Left lobe of liver (tissue), 2 donors: Measurements from ENCODE around the gene MAGEH1. TPM values are rescaled to one million over a fixed set of nuclear protein-coding genes. Genes with fewer than 3 reads are reported as not detected.
A peak's percentile ranks its signal among the peaks of the same experiment; 100 is the strongest.
"Not testable (repeated sequence)": the region's sequence is repeated elsewhere in the genome, so short reads cannot be mapped to it uniquely, and the experiment has no call there.

ENCODE experiments used
- ATAC-seq: fragments of 200-7000 bp; cut with Tn5 transposase; one replicate; pipeline ENCODE4 v1.9.1; 2020; ENCODE audit warnings: mild to moderate bottlenecking, moderate library complexity
- DNase-seq: peaks from one replicate; pipeline ENCODE4 v3.0.0-alpha.2; 2020; ENCODE audit warnings: low spot score
- total RNA-seq: library from RNA; stranded (reverse); gene quantifications from one replicate; pipeline ENCODE4 v1.2.1, GENCODE V29; 2021
- donor health status: DM: no; HTN: no; CAD: no; lungs with moderate emphysema.
- donor health status: DM: no; HTN: yes; CAD: no.

Gene MAGEH1, protein sequence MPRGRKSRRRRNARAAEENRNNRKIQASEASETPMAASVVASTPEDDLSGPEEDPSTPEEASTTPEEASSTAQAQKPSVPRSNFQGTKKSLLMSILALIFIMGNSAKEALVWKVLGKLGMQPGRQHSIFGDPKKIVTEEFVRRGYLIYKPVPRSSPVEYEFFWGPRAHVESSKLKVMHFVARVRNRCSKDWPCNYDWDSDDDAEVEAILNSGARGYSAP
- total RNA-seq: 7.0 TPM

GRCh38 chrX:55451990-55452832 is at the start of gene MAGEH1:
MAGEH1 (plus strand) TSS chrX:55452127; CDS start chrX:55452375, 248 bp downstream.
- DNase-seq (peak; percentile 78), ATAC-seq (peak; percentile 97)

GRCh38 chrX:55427079-55427478 is 24.8 kb upstream of the MAGEH1 start:
- ATAC-seq, DNase-seq: not testable (repeated sequence)

DNA sequence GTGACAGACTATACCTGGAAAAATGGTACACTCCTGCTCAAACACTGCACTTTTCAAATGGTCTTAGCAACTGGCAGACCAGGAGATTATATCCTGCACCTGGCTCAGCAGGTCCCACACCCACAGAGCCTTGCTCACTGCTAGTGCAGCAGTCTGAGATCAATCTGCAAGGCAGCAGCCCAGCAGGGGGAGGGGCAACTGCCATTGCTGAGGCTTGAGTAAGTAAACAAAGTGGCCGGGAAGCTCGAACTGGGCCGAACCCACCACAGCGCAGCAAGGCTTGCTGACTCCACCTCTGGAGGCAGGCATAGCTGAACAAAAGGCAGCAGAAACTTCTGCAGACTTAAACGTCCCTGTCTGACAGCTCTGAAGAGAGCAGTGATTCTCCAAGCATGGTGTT is 8.5 kb upstream of the MAGEH1 start:
- DNase-seq, ATAC-seq: not testable (repeated sequence)

GRCh38 chrX:55450259-55450658 is 1.7 kb upstream of the MAGEH1 start:
- DNase-seq (peak; percentile 41), ATAC-seq (peak; percentile 76)

DNA sequence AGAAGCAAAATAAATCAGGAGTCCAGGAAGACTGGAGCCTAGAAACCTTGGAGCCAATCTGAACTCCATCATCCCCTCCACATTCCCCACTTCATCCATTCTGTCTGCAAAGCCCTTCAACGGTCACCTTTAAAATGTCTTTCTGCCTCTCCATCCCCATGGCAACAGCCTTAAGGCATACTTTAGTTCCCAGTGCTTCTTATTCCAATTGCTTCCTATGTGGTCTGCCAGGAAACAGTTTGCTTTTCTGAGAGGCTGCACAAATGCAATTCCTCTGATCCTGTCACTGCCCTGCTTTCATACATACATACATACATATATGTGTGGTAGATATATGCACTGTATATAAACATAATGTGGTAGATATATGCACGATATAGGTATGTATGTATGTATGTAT is 786 bp upstream of the MAGEH1 start:
- ATAC-seq: no peak

GRCh38 chrX:55451626-55451989 is 319 bp upstream of the MAGEH1 start:
- ATAC-seq (peak; percentile 55), DNase-seq (no peak)

More for the DNA sequence above, 786 bp upstream of the MAGEH1 start:
- DNase-seq: no peak

DNA sequence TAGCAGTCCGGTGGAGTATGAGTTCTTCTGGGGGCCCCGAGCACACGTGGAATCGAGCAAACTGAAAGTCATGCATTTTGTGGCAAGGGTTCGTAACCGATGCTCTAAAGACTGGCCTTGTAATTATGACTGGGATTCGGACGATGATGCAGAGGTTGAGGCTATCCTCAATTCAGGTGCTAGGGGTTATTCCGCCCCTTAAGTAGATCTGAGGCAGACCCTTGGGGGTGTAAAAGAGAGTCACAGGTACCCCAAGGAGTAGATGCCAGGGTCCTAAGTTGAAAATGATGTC is 852 bp downstream of the MAGEH1 start:
- DNase-seq (no peak), ATAC-seq (no peak)

DNA sequence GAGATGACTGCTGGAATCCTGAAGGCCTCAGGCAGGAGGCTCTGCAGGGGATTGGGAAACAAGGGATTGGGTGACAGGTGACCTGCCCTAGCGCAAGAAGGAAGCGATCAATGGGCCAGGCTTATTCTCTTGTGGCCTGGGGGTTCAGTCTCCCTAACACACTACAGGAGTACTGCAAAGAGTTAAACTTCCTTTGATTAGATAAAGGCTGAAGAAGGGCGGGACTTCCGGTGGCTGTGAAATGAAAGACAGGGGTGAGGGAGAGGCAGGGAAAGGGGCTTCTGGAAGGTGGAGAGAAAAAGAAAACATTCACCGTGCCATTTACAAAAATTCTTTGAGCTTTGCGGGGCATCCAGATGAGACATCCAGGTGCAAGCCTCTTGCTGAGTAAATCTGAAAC is 3.8 kb downstream of the MAGEH1 start:
- not testable (repeated sequence) for ATAC-seq, DNase-seq

DNA sequence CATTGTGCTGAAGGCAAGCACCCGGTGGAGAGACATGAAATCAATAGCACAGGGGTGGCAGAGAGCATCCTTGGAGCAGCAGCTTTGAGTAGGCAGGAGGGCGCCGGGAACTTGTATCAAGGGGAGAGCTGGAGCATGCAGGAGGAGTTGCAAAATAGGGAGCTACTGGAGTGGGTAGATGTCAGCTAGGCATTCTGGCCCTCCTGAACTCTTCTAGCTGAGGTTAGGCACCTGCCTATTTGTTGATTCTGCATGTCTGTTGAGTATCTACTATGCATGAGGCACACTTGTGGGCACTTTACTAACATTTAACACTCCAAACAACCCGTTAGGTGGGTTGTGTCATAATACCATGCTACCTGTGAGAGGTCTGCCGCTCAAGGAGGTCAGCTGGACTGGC is 7.5 kb downstream of the MAGEH1 start:
- not testable (repeated sequence) for ATAC-seq, DNase-seq

GRCh38 chrX:55459926-55460325 is 8.0 kb downstream of the MAGEH1 start:
- not testable (repeated sequence) for ATAC-seq

DNA sequence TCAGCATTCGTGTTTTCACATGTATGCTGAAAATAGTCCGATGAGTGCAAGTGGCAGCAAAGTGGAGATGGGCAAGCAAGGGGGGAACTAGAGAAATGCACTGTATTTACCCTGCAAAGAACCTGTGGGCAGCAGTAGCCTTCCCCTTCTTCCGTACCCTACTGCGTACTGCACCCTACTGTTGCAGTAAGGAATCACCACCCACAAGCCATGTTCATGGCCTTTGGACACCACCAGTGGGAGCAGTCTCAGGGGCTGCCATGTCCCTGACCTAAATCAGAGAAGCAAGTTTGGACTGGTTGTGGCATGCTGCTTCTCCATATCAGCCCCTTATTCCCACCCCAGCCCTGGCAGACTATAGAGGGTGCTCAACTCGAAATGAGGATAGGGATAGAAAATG is 12.1 kb downstream of the MAGEH1 start:
- not testable (repeated sequence) for ATAC-seq

More at GRCh38 chrX:55459926-55460325, 8.0 kb downstream of the MAGEH1 start:
- not testable (repeated sequence) for DNase-seq

GRCh38 chrX:55465108-55465507 is 13.2 kb downstream of the MAGEH1 start:
- not testable (repeated sequence) for ATAC-seq, DNase-seq

More for the DNA sequence above, 12.1 kb downstream of the MAGEH1 start:
- DNase-seq: not testable (repeated sequence)

DNA sequence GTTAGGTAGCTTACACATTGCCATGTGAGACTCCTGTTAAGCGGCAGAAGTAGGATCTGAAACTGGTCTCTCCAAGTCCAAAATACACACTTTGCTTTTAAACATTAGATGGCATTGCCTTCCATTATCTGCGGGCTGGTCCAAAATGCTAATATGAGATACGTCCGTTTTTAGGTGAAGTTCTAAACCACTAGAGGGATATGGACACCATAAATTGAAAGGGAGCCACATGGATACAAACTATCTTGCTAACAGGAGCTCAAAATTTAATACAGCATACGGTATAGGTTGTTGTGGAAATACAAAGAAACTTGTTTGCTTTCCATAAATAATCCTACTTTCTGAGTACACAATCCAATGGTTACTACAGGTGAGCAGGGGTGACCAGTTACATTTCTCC is 13.9 kb downstream of the MAGEH1 start:
- peak; percentile 55 for ATAC-seq

GRCh38 chrX:55479956-55480355 is 28.0 kb downstream of the MAGEH1 start:
- DNase-seq, ATAC-seq: not testable (repeated sequence)

More for the DNA sequence above, 13.9 kb downstream of the MAGEH1 start:
- not testable (repeated sequence) for DNase-seq

GRCh38 chrX:55480390-55481062 is 28.6 kb downstream of the MAGEH1 start:
- ATAC-seq: no peak

DNA sequence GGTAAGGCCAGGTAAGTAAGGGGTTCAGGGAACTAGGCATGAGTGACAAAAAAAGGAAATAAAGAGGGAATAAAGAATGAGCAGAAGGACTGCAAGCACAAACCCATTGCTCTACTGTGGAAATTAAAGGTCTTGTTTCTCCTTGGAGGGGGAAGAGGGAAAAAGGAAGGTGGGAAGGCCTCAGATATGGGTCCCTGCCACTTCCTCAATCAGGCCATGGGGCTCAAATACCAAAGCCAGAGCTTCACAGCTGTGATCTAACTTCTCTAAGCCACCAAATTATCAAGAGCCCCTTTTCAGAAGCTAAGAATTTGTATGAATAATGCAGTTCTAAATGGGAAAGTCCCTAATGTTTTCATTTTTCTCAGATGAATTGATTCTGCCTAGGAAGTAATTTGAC is 33.0 kb downstream of the MAGEH1 start:
- DNase-seq (no peak), ATAC-seq (no peak)

More at GRCh38 chrX:55480390-55481062, 28.6 kb downstream of the MAGEH1 start:
- DNase-seq: no peak

DNA sequence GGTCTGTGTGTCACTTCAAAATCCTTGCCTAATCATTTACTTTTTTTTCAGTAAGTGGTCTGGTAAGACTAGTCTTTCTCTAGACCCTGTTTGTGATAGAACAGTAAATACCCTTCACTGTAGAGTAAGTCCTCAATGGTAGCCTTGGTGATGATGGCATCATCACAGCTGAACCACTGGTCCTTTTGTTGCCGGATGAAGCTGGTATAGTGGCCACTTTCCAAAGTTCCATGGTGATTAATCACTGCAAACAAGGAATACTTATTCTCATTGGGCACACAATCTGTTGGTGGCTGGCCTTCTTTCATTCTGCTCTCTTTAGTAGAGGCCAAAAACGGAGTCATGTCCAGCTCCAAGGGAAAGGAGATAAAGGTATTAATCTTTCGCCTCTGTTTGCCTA is 34.8 kb downstream of the MAGEH1 start:
- DNase-seq (no peak), ATAC-seq (no peak)

DNA sequence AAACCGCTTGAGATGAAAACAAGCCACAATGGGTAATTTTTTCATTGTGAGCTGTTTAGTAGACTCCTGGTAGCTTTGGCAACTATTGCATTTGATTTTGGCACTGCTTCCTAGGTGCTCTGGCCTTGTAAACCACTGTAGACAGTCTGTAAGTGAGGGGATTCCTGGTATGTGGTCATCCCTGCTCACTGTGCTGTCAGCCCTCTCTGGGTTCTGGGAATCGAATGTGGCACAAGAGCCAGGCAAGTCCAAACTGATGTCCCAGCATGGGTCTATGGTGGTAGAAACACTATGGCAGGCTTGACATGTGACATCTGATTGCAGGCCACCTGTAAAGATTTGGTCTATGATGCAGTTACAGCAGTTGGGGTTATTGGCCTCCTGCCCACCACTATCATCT is 35.2 kb downstream of the MAGEH1 start:
- DNase-seq: no peak
- ATAC-seq: no peak

DNA sequence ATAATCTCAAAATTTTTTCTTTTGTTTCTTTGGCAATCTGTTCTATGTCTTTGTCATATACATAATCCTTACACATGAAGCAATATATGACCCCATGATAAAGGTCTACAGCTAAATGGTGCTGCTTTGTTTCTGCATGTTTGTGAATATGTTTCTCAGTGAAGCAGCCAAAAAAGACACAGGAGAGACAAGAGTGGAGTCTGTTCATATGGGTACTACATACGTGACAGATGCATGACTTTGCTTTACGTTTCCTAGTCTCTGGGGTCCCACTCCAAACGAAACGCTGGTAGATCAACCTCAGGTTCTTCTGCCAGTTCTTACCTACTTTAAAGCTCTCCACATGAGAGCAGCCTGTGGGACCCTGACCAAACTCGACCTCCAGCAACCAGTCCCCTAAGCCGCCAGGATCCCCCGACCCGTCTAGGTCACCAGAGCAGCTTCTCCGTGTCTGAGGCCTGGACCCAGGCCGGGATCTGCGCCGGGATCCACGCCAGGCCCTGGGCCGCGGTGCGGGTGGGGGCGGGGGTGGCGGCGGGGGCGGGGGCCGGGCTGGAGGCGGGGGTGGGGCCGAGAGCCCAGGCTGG is 36.2 kb downstream of the MAGEH1 start:
- peak; percentile 57 for DNase-seq
- peak; percentile 78 for ATAC-seq

GRCh38 chrX:55488593-55489313 is 36.8 kb downstream of the MAGEH1 start:
- DNase-seq: peak; percentile 70
- peak; percentile 81 for ATAC-seq
